Peyer's patch (tissue), 4 donors: ENCODE measurements around the gene ACSS1.

Experiments
- POLR2A ChIP-seq, 2 donors: fragments of 450-650 bp; IDR thresholded peaks; one replicate each; pipeline ENCODE4 v1.5.1; 2017; ENCODE audit warnings: antibody characterized with exemption in 2 of 2, mild to moderate bottlenecking in 2 of 2, moderate library complexity in 2 of 2
- TF ChIP-seq, protein P1 (sequence below), 6 experiments: fragments of 450-650 bp in 4 of 6; fragments of 200-600 bp in 2 of 6; sonication (generic) in 1 of 6; IDR thresholded peaks; one replicate each; pipeline ENCODE4 v1.5.1; 2017 to 2019; ENCODE audit warnings: antibody characterized with exemption in 6 of 6, mild to moderate bottlenecking in 3 of 6, moderate library complexity in 1 of 6

DNA sequence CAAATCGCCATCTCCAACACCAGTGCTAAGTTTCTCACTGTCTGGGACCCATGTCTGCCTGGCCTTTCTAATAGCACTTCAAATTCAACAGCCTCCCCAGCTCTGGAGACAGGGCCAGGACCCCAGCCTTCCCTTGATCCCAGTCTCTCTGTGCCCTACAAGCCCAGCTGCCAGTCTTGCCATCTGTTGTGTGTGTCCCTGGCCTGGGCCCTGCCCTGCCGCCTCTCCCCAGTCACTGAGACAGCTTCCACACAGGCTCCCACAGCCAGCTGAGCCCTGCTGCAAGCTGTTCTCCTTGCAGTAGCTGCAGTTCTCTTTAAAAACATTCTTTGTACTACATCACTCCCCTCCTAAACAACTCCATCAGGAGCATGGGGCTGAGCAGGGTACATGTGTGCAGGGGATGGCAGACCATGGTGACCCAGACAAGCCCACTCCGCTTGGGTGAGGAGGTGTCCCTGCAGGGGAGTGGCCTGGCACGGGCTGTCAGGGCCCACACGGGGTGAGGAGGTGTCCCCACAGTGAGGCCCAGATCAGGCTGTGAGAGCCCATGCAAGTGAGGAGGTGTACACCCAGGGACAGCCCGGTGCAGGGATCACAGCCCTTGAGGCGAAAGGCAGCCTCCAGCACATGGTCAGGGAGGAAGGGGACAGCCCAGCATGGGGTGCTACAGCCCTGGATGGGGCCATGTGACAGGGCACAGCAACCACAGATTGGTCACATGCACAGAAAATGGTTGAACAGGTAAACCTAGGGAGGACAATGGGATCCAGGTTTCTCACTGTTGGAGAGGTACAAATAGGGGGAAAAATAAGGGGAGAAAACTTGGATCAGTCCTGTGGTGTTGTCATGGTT lies 92.6 kb downstream of the ACSS1 start:
- TF ChIP-seq POLR2A (IDR thresholded peaks at IDR 0.05) = no peak
- TF ChIP-seq, protein P1, sequence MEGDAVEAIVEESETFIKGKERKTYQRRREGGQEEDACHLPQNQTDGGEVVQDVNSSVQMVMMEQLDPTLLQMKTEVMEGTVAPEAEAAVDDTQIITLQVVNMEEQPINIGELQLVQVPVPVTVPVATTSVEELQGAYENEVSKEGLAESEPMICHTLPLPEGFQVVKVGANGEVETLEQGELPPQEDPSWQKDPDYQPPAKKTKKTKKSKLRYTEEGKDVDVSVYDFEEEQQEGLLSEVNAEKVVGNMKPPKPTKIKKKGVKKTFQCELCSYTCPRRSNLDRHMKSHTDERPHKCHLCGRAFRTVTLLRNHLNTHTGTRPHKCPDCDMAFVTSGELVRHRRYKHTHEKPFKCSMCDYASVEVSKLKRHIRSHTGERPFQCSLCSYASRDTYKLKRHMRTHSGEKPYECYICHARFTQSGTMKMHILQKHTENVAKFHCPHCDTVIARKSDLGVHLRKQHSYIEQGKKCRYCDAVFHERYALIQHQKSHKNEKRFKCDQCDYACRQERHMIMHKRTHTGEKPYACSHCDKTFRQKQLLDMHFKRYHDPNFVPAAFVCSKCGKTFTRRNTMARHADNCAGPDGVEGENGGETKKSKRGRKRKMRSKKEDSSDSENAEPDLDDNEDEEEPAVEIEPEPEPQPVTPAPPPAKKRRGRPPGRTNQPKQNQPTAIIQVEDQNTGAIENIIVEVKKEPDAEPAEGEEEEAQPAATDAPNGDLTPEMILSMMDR (IDR thresholded peaks at IDR 0.05) = no peak
